ENCODE data around the gene GLI3.

Gene GLI3

DNA sequence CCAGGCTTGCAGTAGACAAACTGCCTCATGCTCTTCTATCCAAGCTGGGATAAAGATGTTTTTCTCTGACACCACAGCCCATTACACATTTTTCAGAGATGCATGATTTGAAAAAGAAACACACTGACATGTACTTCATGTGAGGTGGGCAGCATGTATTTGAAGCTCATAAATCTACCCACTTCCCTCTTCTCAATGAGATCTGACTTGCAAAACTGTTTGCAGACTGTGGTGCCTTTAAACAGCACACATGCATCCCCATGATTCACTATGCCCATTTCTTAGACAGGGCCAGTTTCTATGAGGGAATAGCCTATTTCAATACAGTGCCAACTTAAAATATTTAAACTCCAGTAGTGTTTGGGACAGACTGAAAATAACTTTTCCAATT lies 109.8 kb downstream of the GLI3 start:
- Mint-ChIP-seq H3K27ac (peak overlapping the region; percentile 76), H3K4me1 (peaks cover 52% of the 10 kb centered on the region), H3K9me3 (peaks cover 21% of the 10 kb centered on the region), H3K36me3 (ENCODE audit: low read depth) (peaks cover 61% of the 10 kb centered on the region), H3K4me3 (no peak overlapping the region), H3K27me3 (ENCODE audit: low read depth, poor library complexity) (no peaks in the 10 kb centered on the region)
- TF ChIP-seq, protein P1, sequence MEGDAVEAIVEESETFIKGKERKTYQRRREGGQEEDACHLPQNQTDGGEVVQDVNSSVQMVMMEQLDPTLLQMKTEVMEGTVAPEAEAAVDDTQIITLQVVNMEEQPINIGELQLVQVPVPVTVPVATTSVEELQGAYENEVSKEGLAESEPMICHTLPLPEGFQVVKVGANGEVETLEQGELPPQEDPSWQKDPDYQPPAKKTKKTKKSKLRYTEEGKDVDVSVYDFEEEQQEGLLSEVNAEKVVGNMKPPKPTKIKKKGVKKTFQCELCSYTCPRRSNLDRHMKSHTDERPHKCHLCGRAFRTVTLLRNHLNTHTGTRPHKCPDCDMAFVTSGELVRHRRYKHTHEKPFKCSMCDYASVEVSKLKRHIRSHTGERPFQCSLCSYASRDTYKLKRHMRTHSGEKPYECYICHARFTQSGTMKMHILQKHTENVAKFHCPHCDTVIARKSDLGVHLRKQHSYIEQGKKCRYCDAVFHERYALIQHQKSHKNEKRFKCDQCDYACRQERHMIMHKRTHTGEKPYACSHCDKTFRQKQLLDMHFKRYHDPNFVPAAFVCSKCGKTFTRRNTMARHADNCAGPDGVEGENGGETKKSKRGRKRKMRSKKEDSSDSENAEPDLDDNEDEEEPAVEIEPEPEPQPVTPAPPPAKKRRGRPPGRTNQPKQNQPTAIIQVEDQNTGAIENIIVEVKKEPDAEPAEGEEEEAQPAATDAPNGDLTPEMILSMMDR (IDR thresholded peaks at IDR 0.05), result no peak
- DNase-seq, result no peak

DNA sequence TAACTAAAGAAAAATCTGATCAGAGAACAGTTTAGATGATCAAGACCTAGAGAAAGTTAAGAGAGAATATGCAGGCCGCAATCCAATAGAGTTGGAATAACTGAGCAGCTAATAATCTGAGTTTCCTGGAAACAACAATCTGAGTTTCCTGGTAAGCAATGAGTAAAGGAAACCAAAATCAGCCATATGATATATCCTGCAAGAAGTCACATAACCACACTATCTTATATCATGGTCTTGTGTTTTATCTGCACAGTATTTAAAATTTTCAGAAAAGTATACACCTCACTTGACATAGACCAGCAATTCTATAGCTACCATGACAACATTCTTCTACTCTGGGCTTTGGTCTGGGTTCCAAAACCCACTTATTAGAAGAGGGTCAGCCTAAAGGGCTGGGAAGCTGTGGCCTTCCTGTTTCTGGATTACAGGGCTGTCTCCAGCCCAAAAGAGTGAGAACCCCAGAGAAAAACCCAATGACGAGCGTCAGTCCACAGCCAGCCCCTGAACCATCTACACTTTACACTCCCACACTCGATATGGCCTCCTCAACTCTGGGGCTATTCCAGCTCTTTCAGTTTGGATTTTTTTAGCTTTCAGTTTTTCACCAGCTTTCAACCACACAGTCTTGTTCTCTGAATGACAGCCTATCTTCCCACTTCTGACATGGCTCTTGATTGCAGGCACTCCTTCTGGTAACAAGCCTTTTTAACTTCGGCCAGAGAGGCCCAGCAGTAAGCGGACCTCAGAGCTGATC lies 110.4 kb downstream of the GLI3 start:
- Mint-ChIP-seq H3K36me3 (ENCODE audit: low read depth) (peaks cover 58% of the 10 kb centered on the region), H3K9me3 (peaks cover 18% of the 10 kb centered on the region), H3K4me1 (peaks cover 54% of the 10 kb centered on the region), H3K4me3 (no peak overlapping the region), H3K27me3 (ENCODE audit: low read depth, poor library complexity) (no peaks in the 10 kb centered on the region), H3K27ac (peak overlapping the region; percentile 76)
- TF ChIP-seq, protein P1 (IDR thresholded peaks at IDR 0.05), result no peak
- DNase-seq, result no peak

DNA sequence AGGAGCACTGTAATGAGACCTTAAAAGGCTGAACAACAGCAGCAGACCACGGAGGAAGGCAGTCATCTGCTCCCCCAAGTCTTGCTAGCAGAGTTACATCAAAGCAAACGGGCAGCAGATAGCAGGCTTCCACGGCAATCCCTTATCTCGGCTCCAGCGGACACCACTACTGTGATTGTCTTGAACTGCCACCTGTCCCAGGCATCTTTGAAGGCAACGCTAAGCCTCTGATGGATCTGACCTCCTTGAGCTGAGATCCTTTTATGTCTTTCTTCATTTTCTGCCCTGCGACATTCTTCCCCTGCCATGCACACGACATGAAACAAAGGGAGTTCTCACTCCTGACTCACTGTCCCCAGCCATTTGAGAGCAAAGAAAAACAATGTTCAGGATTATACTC lies 111.7 kb downstream of the GLI3 start:
- Mint-ChIP-seq H3K4me1 (peaks cover 66% of the 10 kb centered on the region), H3K36me3 (ENCODE audit: low read depth) (peaks cover 58% of the 10 kb centered on the region), H3K4me3 (peak overlapping the region; percentile 48), H3K27me3 (ENCODE audit: low read depth, poor library complexity) (no peaks in the 10 kb centered on the region), H3K9me3 (peaks cover 5% of the 10 kb centered on the region), H3K27ac (peak overlapping the region; percentile 18)
- DNase-seq, result no peak
- TF ChIP-seq, protein P1 (IDR thresholded peaks at IDR 0.05), result no peak

DNA sequence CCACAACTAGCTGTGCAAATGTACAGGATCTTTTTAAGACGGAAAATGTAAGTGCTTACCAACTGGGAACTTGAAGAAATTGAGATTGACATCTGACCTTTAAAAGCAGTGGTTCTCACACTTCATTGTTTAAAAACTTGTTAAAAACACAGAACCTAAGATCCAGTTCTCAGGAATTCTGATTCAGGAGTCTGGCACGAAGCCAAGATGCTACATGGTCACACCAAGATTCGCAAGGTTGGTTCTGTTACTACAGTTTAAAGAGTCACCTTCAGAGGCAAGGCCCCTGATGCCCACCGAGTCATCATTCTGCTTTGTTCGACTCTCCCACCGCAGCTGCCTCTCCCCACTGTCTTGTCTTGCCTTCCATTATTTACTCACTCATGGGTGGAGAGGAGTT lies 113.3 kb downstream of the GLI3 start:
- H3K27ac Mint-ChIP-seq, result peak overlapping the region; percentile 70
- DNase-seq, result no peak
- no peaks in the 10 kb centered on the region for H3K9me3 Mint-ChIP-seq
- H3K27me3 Mint-ChIP-seq (ENCODE audit: low read depth, poor library complexity), result no peaks in the 10 kb centered on the region
- TF ChIP-seq, protein P1 (IDR thresholded peaks at IDR 0.05), result no peak
- H3K36me3 Mint-ChIP-seq (ENCODE audit: low read depth), result peaks cover 60% of the 10 kb centered on the region
- H3K4me1 Mint-ChIP-seq, result peaks cover 78% of the 10 kb centered on the region
- no peak overlapping the region for H3K4me3 Mint-ChIP-seq

DNA sequence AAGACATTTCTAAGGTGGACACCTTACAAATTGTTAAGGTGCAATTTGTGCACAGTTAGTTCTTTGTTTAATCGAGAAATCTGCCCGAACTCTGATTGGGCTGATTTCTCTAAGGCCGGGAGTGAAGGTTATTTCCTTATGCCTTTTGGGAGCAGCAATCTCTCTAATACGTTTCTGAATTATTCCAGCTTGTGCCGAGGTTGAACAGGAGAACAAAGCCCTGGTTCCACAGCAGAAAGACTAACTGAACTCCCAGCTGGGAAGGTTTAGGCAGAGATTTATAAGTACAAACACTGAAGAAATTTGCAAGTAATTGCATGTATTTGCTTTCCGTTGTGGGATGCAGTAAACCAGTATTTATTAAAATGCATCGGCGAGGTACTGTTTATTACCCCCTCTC lies 116.8 kb downstream of the GLI3 start:
- Mint-ChIP-seq H3K4me1 (peaks cover 85% of the 10 kb centered on the region), H3K27me3 (ENCODE audit: low read depth, poor library complexity) (no peaks in the 10 kb centered on the region), H3K27ac (no peak overlapping the region)

More for the DNA sequence above, 116.8 kb downstream of the GLI3 start:
- DNase-seq, result no peak
- H3K4me3 Mint-ChIP-seq, result no peak overlapping the region
- peaks cover 64% of the 10 kb centered on the region for H3K36me3 Mint-ChIP-seq (ENCODE audit: low read depth)
- no peaks in the 10 kb centered on the region for H3K9me3 Mint-ChIP-seq
- TF ChIP-seq, protein P1 (IDR thresholded peaks at IDR 0.05), result no peak
